GM19023 (cell line): ENCODE results near the gene C12orf43.

Experiments
- ATAC-seq: cut with Tn5 transposase; IDR thresholded peaks from one replicate; pipeline ENCODE4 v1.9.1; 2021; ENCODE audit warnings: mild to moderate bottlenecking, moderate library complexity; ENCODE audit not compliant: unreplicated experiment

The C12orf43 gene

GRCh38 chr12:121030576-121031212 is 14.4 kb upstream of the C12orf43 start:
- ATAC-seq = no peak

DNA sequence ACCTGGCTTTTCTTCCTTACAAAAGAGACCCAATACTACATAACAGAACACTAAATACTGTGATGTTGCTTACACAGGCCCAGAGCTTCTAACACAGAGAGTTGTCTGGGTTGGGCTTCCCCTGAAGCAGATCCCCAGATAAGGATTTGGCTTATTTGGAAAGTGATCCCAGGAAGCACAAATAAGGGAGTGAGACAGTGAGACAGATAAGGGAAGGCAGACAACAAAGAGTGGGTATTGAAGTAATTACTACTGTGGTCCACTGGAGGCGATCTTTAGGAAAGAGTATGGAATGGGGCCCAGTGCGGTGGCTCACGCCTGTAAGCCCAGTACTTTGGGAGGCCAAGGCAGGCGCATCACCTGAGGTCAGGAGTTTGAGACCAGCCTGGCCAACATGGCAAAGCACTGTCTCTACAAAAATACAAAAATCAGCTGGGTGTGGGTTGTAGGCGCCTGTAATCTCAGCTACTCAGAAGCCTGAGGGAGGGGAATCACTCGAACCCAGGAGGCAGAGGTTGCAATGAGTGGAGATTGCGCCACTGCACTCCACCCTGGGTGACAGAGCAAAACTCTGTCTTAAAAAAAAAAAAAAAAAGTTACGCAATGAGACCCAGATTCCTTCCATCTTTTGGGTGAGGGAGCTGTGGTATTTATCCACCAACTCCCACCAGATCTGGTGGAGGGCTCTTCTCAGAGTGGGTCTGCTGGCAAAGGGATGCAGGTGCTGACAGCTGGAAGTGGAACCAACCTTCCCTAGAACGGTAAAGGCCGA is 10.2 kb upstream of the C12orf43 start:
- no peak for ATAC-seq

GRCh38 chr12:121025442-121026226 is 9.3 kb upstream of the C12orf43 start:
- no peak for ATAC-seq

DNA sequence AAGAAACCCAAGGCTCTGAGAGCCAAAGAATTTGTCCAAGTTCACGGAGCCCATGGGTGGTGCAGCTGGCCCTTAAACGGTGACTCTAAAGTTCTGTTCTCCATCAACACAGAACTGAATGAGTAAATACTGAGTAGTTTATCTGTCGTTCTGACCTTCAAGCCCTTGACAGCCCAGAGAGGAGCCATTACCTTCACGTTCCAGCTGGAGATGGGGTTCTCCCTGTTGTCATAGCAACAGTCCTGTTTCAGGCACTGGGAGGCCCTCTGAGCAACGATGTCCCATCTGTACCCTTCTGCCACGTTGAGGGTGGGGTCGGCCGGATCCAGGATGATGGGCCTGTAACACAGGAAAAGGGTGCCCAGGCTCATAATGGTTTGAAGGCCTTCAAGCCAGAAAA is 7.5 kb upstream of the C12orf43 start:
- no peak for ATAC-seq

DNA sequence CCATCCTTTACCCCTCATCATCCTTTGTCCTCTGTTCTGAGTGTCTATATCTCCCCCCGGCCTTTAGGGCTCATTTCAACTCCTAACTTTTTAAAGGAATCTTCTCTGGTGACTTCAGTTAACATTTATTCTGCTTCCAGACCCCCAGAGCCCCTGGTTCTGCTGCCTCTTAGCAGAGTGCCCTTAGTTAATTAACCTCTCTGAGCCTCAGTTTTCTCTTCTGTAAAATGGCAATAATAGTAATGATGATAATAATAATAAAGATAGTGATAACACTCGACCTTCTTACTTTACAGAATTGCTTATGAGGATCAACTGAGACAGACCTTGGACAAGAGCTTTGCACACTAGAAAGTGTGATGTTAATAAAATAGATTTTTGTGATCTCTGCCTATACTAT is 6.4 kb upstream of the C12orf43 start:
- ATAC-seq = no peak

- ATAC-seq = no peak
Measured at GRCh38 chr12:121021754-121022153, 5.5 kb upstream of the C12orf43 start.

- ATAC-seq = no peak
Measured at GRCh38 chr12:121018860-121019617, 2.8 kb upstream of the C12orf43 start.

GRCh38 chr12:121017966-121018491 is 1.7 kb upstream of the C12orf43 start:
- no peak for ATAC-seq

- ATAC-seq = no peak
Measured at GRCh38 chr12:121013715-121014114, 2.6 kb downstream of the C12orf43 start.

DNA sequence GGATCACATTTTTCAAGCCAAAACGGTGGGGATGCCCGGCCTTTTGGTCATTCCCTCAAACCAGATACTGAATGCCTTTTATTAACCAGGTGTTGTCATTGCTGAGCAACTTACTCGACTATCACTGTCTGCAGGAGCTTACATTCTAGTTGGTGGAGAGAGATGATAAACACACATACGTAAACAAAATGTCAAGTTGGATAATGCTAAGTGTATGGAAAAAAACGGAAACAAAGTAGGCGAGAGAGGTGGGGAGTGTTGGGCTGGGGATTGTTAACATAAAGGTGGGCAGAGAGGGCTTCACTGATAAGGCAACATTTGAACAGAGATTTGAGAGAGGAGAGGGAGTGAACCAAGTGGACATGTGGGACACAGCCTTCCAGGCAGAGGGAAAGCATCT is 4.5 kb downstream of the C12orf43 start:
- no peak for ATAC-seq

DNA sequence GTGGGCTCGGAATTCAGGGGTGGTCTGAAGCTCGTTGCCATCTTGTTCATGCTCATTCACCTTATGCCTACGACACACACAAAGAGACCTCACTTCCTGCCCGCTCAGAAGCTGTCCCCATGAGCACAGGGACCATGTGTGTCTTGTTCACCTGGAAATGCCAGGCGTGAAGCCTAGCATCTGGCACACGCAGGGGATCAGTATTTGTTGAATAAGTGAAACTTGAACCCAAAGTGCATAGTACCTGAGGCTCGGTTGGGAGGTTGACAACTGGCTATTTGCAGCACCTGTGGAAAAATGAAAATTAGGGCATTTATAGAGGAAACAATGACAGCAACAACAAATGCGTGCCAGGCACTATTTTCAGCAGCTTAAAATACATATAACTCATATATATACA is 5.4 kb downstream of the C12orf43 start:
- no peak for ATAC-seq

DNA sequence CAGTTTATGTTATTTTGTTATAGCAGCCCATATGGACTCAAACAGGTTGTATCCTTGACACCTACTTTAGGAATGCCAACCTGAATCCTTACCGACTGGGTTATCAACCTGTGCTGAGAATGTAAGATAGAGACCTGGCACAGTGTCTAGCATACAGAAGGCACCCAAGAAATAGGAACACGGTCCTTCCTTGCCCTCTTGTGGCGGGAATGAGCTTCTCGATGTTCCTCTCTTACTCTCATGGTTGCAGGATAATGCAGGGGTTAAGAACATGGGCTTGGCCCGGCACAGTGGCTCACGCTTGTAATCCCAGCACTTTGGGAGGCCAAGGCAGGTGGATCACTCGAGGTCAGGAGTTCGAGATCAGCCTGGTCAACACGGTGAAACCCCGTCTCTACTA is 6.5 kb downstream of the C12orf43 start:
- no peak for ATAC-seq

- ATAC-seq = no peak
Measured at GRCh38 chr12:121008347-121009098, 7.8 kb downstream of the C12orf43 start.

GRCh38 chr12:121005346-121005815 is 10.9 kb downstream of the C12orf43 start:
- no peak for ATAC-seq

GRCh38 chr12:121004253-121004815 is 12.0 kb downstream of the C12orf43 start:
- no peak for ATAC-seq

GRCh38 chr12:121003650-121004049 is 12.6 kb downstream of the C12orf43 start:
- no peak for ATAC-seq

DNA sequence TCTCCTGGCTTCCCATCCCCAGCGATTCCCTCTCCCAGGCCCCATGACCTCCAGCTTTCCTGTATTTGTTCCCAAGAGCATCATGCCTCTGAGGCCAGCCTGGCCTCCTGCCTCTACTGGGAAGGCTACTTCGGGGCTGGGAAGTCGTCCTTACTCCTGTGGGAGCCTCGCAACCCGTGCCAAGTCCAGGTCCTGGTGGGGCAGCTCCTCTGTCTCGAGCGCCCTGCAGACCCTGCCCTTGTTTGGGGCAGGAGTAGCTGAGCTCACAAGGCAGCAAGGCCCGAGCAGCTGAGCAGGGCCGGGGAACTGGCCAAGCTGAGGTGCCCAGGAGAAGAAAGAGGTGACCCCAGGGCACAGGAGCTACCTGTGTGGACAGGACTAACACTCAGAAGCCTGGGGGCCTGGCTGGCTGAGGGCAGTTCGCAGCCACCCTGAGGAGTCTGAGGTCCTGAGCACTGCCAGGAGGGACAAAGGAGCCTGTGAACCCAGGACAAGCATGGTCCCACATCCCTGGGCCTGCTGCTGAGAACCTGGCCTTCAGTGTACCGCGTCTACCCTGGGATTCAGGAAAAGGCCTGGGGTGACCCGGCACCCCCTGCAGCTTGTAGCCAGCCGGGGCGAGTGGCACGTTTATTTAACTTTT is 14.3 kb downstream of the C12orf43 start:
- no peak for ATAC-seq

DNA sequence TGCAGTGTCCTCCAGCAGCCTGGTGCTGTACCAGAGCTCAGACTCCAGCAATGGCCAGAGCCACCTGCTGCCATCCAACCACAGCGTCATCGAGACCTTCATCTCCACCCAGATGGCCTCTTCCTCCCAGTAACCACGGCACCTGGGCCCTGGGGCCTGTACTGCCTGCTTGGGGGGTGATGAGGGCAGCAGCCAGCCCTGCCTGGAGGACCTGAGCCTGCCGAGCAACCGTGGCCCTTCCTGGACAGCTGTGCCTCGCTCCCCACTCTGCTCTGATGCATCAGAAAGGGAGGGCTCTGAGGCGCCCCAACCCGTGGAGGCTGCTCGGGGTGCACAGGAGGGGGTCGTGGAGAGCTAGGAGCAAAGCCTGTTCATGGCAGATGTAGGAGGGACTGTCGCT is 15.2 kb downstream of the C12orf43 start:
- no peak for ATAC-seq

- no peak for ATAC-seq
Measured at GRCh38 chr12:121000530-121000929, 15.8 kb downstream of the C12orf43 start.
